ENCODE measurements around the gene SAE1. TPM values are rescaled to one million over a fixed set of nuclear protein-coding genes. Genes with fewer than 3 reads are reported as not detected.

SAE1 gene
- total RNA-seq, 4 donors from 2014 or later: 22.4 to 51.9 (median 44.7) TPM

GRCh38 chr19:47239152-47239551 is 108.5 kb downstream of the SAE1 start:
- Histone ChIP-seq H3K4me3 (peak overlapping the region; percentile 41), H3K27me3 (peaks cover 5% of the 10 kb centered on the region), H3K36me3 (no peaks in the 10 kb centered on the region), H3K9me3 (no peaks in the 10 kb centered on the region), H3K4me1 (peaks cover 40% of the 10 kb centered on the region), H3K27ac (no peak overlapping the region)
- DNase-seq (ENCODE audit: low spot score in 2 of 2): no peak
- 21% methylated on average over 9 of the region's 16 CpGs for WGBS
- TF ChIP-seq POLR2AphosphoS5 (IDR thresholded peaks at IDR 0.05) (no peak), CTCF (IDR thresholded peaks at IDR 0.05) (no peak), EP300 (IDR thresholded peaks at IDR 0.05) (no peak), POLR2A (IDR thresholded peaks at IDR 0.05) (no peak)

- no peak for DNase-seq (ENCODE audit: low spot score in 2 of 2)
- Histone ChIP-seq H3K9me3 (no peaks in the 10 kb centered on the region), H3K4me3 (peak overlapping the region; percentile 41), H3K27me3 (peaks cover 5% of the 10 kb centered on the region), H3K27ac (no peak overlapping the region), H3K36me3 (no peaks in the 10 kb centered on the region), H3K4me1 (peaks cover 46% of the 10 kb centered on the region)
- 9% methylated on average over 4 of the region's 62 CpGs for WGBS
- no peak for TF ChIP-seq EP300 (IDR thresholded peaks at IDR 0.05)
- TF ChIP-seq POLR2AphosphoS5 (IDR thresholded peaks at IDR 0.05): no peak
- TF ChIP-seq CTCF (IDR thresholded peaks at IDR 0.05): no peak
- no peak for TF ChIP-seq POLR2A (IDR thresholded peaks at IDR 0.05)
These were observed 109.1 kb downstream of the SAE1 start for GRCh38 chr19:47239610-47240296.

- Histone ChIP-seq H3K36me3 (no peaks in the 10 kb centered on the region), H3K4me1 (peaks cover 46% of the 10 kb centered on the region), H3K27ac (no peak overlapping the region), H3K4me3 (no peak overlapping the region), H3K27me3 (peaks cover 5% of the 10 kb centered on the region), H3K9me3 (no peaks in the 10 kb centered on the region)
- TF ChIP-seq POLR2A (IDR thresholded peaks at IDR 0.05): no peak
- TF ChIP-seq EP300 (IDR thresholded peaks at IDR 0.05): no peak
- no peak for TF ChIP-seq POLR2AphosphoS5 (IDR thresholded peaks at IDR 0.05)
- TF ChIP-seq CTCF (IDR thresholded peaks at IDR 0.05): no peak
- WGBS: 48% methylated on average over 6 of the region's 6 CpGs
- no peak for DNase-seq (ENCODE audit: low spot score in 2 of 2)
These were observed 109.9 kb downstream of the SAE1 start for GRCh38 chr19:47240556-47240955.

- H3K4me1 ChIP-seq: peaks cover 46% of the 10 kb centered on the region
- no peaks in the 10 kb centered on the region for H3K9me3 ChIP-seq
- H3K27me3 ChIP-seq: peaks cover 5% of the 10 kb centered on the region
- DNase-seq (ENCODE audit: low spot score in 2 of 2): peak in 1 of 2 donors; percentile 85
- WGBS: 21% methylated on average over 16 of the region's 27 CpGs
- TF ChIP-seq POLR2A (IDR thresholded peaks at IDR 0.05): no peak
- no peak for TF ChIP-seq EP300 (IDR thresholded peaks at IDR 0.05)
- no peak for TF ChIP-seq POLR2AphosphoS5 (IDR thresholded peaks at IDR 0.05)
- TF ChIP-seq CTCF (IDR thresholded peaks at IDR 0.05): no peak
- H3K36me3 ChIP-seq: no peaks in the 10 kb centered on the region
- no peak overlapping the region for H3K27ac ChIP-seq
- H3K4me3 ChIP-seq: peak overlapping the region; percentile 5
These were observed 110.6 kb downstream of the SAE1 start for GRCh38 chr19:47240996-47241918.
